IPS-18a (cell line): ENCODE data around the gene BYSL.

Experiments used
- H3K27ac ChIP-seq: one replicate; pipeline ENCODE4 v1.5.1; 2013; ENCODE audit warnings: low read length
- H3K27me3 ChIP-seq: one replicate; pipeline ENCODE4 v1.6.1; 2013; ENCODE audit warnings: mild to moderate bottlenecking, low read length; ENCODE audit not compliant: control insufficient read depth, insufficient read depth
- H3K36me3 ChIP-seq: one replicate; pipeline ENCODE4 v1.6.1; 2013; ENCODE audit warnings: low read depth, low read length; ENCODE audit not compliant: control insufficient read depth
- H3K4me1 ChIP-seq: one replicate; pipeline ENCODE4 v1.6.1; 2013; ENCODE audit warnings: low read depth, low read length; ENCODE audit not compliant: control insufficient read depth
- H3K4me3 ChIP-seq: one replicate; pipeline ENCODE4 v1.5.1; 2013; ENCODE audit warnings: low read length
- H3K9ac ChIP-seq: one replicate; pipeline ENCODE4 v1.6.1; 2013; ENCODE audit warnings: mild to moderate bottlenecking, low read length, moderate library complexity
- H3K9me3 ChIP-seq: one replicate; pipeline ENCODE4 v1.6.1; 2013; ENCODE audit warnings: low read depth, low read length; ENCODE audit not compliant: control insufficient read depth

BYSL gene

DNA sequence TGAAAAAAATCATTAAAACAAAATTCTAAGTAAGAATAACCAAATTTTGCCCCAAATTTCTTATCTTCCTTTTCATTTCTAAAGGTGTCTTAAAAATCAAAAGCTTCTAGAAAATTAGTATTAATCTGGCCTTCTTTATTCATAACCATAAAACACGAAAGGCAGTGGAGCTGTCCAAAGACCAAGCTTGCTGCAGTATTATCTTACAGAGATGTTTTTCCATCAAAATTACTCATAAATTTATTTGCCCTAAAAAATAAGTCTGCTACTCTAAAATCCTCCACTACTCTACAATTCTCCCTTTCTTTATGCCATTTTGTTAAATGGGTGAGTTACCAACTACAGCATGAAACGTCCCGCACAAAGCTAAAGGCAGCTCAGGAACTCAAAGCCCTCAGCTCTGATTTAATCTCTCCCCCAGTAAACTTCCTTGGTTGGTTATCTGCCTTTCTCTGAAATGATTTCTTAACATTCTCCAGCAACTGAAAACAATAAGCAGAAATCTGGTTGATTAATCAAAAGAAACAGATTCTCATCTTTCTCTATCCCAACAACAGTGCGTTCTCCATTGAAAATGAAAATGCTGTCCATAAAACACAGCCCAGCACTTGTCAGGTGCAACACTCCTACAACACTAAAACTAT lies 28.3 kb upstream of the BYSL start:
- peak overlapping the region; percentile 92 for H3K4me3 ChIP-seq
- peak overlapping the region; percentile 95 for H3K9ac ChIP-seq

DNA sequence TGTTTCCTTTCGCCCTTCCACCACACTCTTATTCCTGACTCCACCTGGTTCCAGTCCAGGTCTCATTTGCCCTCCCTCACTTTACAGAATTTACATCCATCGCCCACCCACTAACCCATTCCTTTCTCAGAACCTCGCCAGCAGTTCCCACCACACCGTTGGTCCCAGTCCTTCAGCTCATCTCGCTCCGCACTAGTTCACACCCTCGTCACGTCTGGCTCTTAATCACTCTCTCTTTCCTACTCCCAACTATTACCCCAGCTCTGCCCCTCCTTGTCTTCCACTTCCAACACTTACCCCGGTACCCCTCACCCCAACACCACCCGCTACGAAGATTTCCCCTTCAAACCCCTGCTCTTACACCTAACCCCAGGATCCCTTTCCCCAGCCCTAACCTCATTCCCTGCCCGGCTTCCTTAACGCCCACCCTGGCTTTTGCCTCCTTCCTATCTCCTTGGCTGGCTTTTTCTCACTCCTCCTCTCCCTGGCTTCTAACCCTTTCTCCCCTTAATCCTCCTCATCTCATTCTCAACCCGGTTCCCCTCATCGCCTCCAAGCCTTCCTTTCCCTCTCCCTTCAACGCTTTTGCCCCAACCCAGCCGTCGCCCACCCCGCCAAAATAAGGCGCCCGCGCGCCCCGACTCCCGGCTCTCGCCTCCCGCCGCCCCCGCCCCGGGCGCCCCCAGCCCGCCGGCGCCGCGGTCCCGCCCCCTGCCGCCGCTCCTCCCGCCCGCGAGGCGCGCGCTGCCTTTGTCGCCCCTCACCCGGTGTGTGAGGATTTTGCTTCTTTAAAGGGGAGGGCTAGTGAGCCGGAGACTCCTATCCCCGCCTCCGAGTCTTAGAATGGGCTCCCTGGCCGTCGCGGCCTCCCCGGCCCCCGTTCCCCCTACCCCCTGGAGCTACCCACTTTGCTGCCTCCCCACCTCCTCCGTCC lies 26.7 kb upstream of the BYSL start:
- H3K9me3 ChIP-seq: no peaks in the 10 kb centered on the region
- H3K4me1 ChIP-seq: peaks cover 22% of the 10 kb centered on the region
- H3K4me3 ChIP-seq: peak overlapping the region; percentile 92
- no peaks in the 10 kb centered on the region for H3K36me3 ChIP-seq
- no peaks in the 10 kb centered on the region for H3K27me3 ChIP-seq
- H3K9ac ChIP-seq: peak overlapping the region; percentile 95
- H3K27ac ChIP-seq: no peak overlapping the region

More for the DNA sequence above, 28.3 kb upstream of the BYSL start:
- no peaks in the 10 kb centered on the region for H3K9me3 ChIP-seq
- no peak overlapping the region for H3K27ac ChIP-seq
- H3K27me3 ChIP-seq: no peaks in the 10 kb centered on the region
- H3K36me3 ChIP-seq: no peaks in the 10 kb centered on the region
- peaks cover 22% of the 10 kb centered on the region for H3K4me1 ChIP-seq

DNA sequence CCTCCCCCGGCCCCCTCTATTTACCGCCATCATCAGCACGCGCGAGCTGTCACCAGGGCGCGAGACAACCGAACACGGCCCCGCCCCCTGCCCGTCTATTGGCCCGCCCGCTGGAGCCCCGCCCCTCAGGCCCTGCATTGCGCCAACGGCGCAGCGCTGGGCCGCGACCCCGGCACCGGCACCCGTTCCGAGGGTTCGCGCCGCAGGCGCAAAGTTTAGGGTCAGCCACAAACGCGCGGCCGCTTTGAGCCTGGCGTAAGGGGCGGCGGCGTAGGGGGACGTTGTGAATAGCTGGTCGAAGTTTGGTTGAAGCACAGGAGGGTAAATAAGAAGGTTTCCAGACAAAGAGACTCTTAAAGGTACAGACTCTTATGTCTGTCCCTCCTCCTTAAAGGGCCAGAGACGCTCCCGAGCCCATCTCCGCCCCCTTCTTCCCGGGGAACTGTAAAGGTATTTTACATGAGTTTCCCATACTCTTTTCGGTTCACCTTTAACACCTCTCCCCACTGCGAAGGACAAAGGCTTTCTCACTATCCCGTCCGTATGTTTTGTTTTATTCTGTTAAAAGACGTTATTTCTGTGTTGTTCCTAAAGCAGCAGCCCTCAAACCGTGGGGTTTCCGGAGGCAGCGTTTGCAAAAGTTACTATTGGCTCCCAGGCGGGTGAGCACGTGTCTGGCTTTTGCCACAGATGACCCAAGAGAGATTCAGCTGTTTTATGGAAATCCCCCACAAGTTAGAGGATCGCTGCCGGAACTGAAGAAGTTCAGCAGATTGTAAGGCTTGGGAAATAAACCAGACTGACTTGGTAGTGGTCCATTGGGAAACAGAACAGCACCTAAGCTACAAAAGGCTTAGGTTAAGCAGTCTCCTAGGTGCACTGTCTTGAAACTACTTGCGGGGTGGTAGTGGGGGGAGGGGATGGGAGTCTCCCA lies 25.7 kb upstream of the BYSL start, which contains the start of gene USP49:
Gene USP49, minus strand, starts transcription at position 76 of the 934 bp plus-strand sequence. CDS start 88,392 bp downstream, outside the sequence.
- peak within 1 kb of the TSS; percentile 92 for H3K4me3 ChIP-seq
- H3K9me3 ChIP-seq: no peaks in the 10 kb centered on the region
- H3K4me1 ChIP-seq: peaks cover 22% of the 10 kb centered on the region
- H3K27ac ChIP-seq: peak within 1 kb of the TSS; percentile 98
- H3K36me3 ChIP-seq: no peaks in the 10 kb centered on the region
- no peaks in the 10 kb centered on the region for H3K27me3 ChIP-seq
- peak within 1 kb of the TSS; percentile 95 for H3K9ac ChIP-seq

DNA sequence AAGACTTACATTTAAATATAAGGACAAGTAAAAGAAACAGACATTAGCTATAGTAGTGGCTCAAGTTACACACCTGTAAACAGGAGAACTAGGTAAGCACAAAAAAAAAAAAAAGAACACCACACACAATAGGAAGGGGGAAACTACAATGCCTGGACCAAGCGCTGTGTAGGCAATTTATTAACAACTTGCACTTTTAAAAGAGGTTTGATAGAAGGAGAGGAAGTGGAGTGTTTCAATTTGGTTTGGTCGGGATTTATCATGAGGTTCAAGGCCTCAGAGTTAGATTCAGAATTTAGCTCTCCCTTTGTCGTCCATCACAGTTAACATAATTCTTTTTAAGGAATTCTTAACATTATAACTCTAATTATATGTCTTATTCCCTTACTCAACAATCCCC lies 25.0 kb upstream of the BYSL start:
- Histone ChIP-seq H3K36me3 (no peaks in the 10 kb centered on the region), H3K9ac (peak overlapping the region; percentile 95), H3K9me3 (no peaks in the 10 kb centered on the region), H3K4me3 (peak overlapping the region; percentile 92), H3K27me3 (no peaks in the 10 kb centered on the region), H3K4me1 (peaks cover 22% of the 10 kb centered on the region), H3K27ac (peak overlapping the region; percentile 98)

DNA sequence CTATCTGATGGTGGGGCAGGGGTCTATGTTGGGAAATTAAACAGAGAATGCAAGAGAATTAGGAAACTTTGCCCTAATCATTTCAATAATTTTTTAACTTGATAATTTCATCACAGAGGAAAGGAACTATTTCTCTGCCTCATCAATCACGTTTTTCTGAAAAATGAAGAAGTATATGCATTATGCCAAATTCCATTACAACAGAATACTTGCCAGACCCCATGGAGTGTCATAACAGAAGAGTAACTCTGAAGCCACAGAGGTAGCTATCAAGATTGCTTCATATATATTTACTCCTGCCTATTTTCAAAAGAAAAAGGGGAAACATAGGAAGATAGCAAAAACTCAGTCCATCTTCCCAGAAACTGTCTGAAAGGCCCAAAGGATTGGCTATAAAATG lies 20.4 kb upstream of the BYSL start:
- Histone ChIP-seq H3K9ac (no peak overlapping the region), H3K27ac (no peak overlapping the region), H3K4me1 (peaks cover 8% of the 10 kb centered on the region), H3K9me3 (no peaks in the 10 kb centered on the region), H3K27me3 (no peaks in the 10 kb centered on the region), H3K36me3 (peaks cover 11% of the 10 kb centered on the region), H3K4me3 (no peak overlapping the region)

DNA sequence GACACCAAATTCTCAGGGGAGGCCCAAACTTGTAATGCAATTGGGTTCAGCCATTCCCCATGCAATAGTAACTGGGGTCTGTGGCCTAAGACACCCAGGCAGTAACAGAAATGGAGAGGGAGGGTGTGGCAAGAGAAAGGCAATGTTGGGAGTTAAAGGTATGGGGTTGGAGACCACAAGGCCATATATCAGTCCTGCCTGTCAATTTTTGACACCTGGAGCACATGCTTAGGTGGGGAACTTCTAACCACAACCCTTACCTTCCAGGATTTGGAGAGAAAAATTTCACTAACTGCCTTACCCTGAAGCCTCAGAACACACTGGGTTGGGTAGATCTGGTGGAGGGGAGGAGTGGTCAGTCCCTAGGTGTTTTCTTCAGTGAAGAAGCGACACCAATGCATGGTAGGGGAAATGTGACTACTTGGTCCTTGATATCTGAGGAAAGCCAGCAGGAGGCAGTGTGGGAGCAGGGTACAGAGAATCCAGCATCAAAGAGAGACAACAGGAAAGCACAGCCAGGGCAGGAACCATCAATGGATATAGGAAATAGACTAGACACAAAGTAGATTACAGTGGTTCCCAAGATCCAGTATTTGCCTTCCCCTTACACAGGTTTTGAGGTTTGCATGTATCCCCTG lies 19.3 kb upstream of the BYSL start:
- Histone ChIP-seq H3K36me3 (peaks cover 23% of the 10 kb centered on the region), H3K4me1 (no peaks in the 10 kb centered on the region), H3K27ac (no peak overlapping the region), H3K9me3 (no peaks in the 10 kb centered on the region), H3K9ac (no peak overlapping the region), H3K4me3 (no peak overlapping the region), H3K27me3 (no peaks in the 10 kb centered on the region)

DNA sequence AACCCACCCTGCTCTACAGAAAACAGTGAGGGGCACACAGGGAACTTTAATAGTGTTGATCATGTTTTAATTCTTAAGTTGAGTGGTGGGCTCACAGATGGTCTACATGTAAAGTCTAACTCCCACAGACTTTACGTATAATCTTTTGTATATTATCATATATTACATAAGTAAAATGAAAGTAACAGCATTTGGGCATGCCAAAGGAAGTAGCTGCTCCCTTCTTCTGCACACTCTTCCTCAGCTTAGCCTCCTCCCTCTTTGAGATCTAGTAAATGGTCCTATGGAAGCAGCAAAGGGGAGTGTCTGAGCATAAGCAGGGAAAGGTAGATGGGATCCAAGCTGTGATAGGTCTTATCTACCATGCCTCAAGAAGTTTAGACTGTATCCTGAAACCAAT lies 11.6 kb upstream of the BYSL start:
- Histone ChIP-seq H3K36me3 (peaks cover 39% of the 10 kb centered on the region), H3K9me3 (no peaks in the 10 kb centered on the region), H3K4me1 (no peaks in the 10 kb centered on the region), H3K9ac (no peak overlapping the region), H3K4me3 (no peak overlapping the region), H3K27ac (no peak overlapping the region), H3K27me3 (no peaks in the 10 kb centered on the region)

DNA sequence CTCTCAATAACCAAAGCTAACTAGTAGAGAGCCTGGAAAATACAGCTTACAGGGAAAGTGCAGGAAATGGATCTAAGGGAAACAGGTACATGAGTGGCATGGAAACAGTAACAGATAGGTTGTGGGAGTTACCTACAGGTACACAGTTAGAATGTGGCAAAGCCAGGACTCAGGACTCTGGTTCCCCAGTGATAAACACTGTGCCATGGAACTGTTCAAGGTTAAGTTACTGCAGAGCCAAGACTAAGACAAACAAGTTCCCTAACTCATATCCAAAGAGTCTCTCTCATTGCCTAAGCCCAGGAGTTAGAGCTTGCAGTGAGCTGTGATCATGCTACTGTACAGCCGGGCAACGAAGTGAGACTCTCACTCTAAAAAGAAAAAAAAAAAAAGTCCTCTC lies 7.0 kb upstream of the BYSL start:
- Histone ChIP-seq H3K4me1 (no peaks in the 10 kb centered on the region), H3K9me3 (no peaks in the 10 kb centered on the region), H3K9ac (no peak overlapping the region), H3K4me3 (no peak overlapping the region), H3K27ac (no peak overlapping the region), H3K27me3 (no peaks in the 10 kb centered on the region), H3K36me3 (peaks cover 7% of the 10 kb centered on the region)

DNA sequence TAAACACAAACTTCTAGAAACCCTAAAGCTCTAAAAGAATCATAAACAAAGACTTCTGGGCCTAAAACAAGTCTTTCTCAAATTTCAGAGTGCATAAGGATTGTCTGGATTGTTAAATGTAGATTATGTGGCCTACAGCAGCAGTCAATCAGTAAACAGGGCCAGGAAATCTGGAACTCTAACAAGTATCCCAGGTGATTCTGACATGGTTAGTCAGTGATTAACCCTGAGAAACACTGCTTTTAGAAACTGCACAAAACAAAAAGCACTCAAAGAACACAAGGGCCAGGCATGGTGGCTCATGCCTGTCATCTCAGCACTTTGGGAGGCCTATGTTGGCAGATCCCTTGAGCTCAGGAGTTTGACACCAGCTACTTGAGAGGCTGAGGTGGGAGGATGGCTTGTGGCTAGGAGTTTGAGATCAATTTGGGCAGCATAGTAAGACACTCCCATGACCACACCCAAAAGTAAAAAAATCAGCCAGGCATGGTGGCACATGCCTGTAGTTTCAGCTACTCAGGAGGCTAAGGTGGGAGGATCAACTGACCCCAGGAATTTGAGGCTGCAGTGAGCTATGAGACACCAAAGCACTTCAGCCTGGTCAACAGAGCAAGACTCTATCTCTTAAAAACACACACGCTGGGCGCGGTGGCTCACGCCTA lies 6.3 kb upstream of the BYSL start:
- Histone ChIP-seq H3K9me3 (no peaks in the 10 kb centered on the region), H3K36me3 (peaks cover 7% of the 10 kb centered on the region), H3K4me1 (no peaks in the 10 kb centered on the region), H3K4me3 (no peak overlapping the region), H3K27ac (no peak overlapping the region), H3K27me3 (no peaks in the 10 kb centered on the region), H3K9ac (no peak overlapping the region)

DNA sequence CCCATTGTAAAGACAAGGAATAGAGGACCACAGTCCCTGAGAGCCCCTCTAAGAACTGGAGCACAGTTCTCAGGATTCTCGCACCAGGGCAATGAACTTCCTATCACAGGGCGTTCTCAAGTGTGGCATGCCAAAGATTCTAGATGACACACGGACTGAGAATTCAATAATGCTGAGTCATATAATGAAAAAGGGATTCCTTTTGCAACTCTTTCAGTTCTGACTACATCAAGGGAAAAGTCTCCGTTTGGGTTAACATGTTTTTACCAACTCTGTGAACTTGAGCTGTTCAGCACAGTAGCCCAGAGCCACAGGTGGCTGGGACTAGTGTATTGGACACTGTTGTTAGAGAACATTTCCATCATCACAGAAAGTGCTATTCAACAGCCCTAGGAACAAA lies 3.8 kb upstream of the BYSL start:
- no peak overlapping the region for H3K9ac ChIP-seq
- peaks cover 6% of the 10 kb centered on the region for H3K4me1 ChIP-seq
- H3K27ac ChIP-seq: no peak overlapping the region
- H3K9me3 ChIP-seq: no peaks in the 10 kb centered on the region
- H3K36me3 ChIP-seq: peaks cover 6% of the 10 kb centered on the region
- H3K27me3 ChIP-seq: no peaks in the 10 kb centered on the region
- H3K4me3 ChIP-seq: no peak overlapping the region
